Keratinocyte (primary cell): ENCODE results near the gene DUSP2.

Experiments
- EZH2 ChIP-seq: IDR thresholded peaks from one replicate; pipeline ENCODE4 v1.6.1; 2012; ENCODE audit warnings: inconsistent platforms, mild to moderate bottlenecking, low read length, moderate library complexity
- TF ChIP-seq, protein P1 (sequence below), 3 experiments: IDR thresholded peaks in 1 of 3; conservative IDR thresholded peaks in 1 of 3; optimal IDR thresholded peaks in 1 of 3; 2 replicates in 2 of 3; 3 replicates in 1 of 3; pipeline versions ENCODE3 to v1.5.1; 2011; ENCODE audit warnings: low read length in 3 of 3, mild to moderate bottlenecking in 3 of 3, moderate library complexity in 2 of 3, control low read depth in 1 of 3, inconsistent platforms in 1 of 3; ENCODE audit not compliant: insufficient read depth in 2 of 3; ENCODE audit errors: extremely low read depth in 1 of 3

DNA sequence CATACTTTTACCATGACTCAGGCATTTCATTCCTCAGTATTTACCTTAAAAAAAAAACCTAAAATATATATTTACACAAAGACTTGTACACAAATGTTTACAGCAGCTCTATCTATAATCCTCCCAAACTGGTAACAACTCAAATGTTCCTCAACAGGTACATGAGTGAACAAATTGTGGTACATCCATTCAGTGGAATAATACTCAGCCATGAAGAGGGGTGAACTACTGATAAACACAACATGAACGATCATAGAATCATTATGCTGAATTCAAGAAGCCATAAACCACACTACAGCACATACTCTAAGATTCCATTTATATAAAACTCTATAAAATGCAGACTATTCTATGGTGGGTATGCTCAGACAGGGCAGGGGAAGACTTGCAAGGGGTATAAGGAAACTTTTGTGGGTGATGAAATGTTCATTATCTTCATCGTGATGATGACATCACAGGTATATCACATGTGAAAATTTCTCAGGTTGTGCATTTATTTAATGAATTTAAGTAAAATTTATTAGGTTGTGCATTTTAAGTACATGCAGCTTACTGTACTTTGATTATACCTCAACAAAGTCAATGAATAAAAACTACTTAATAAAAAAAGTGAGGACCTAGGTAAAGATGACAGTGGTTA, 24.7 kb upstream of the DUSP2 start:
- TF ChIP-seq, protein P1, sequence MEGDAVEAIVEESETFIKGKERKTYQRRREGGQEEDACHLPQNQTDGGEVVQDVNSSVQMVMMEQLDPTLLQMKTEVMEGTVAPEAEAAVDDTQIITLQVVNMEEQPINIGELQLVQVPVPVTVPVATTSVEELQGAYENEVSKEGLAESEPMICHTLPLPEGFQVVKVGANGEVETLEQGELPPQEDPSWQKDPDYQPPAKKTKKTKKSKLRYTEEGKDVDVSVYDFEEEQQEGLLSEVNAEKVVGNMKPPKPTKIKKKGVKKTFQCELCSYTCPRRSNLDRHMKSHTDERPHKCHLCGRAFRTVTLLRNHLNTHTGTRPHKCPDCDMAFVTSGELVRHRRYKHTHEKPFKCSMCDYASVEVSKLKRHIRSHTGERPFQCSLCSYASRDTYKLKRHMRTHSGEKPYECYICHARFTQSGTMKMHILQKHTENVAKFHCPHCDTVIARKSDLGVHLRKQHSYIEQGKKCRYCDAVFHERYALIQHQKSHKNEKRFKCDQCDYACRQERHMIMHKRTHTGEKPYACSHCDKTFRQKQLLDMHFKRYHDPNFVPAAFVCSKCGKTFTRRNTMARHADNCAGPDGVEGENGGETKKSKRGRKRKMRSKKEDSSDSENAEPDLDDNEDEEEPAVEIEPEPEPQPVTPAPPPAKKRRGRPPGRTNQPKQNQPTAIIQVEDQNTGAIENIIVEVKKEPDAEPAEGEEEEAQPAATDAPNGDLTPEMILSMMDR (optimal IDR thresholded peaks at IDR 0.05 in 1 of 3, IDR thresholded peaks at IDR 0.05 in 1 of 3, conservative IDR thresholded peaks at IDR 0.05 in 1 of 3; ENCODE audit: extremely low read depth in 1 of 3, insufficient read depth in 2 of 3, low read length in 3 of 3) = no peak
- TF ChIP-seq EZH2 = no peak
